ENCODE measurements around the gene HNRNPA3.

DNA sequence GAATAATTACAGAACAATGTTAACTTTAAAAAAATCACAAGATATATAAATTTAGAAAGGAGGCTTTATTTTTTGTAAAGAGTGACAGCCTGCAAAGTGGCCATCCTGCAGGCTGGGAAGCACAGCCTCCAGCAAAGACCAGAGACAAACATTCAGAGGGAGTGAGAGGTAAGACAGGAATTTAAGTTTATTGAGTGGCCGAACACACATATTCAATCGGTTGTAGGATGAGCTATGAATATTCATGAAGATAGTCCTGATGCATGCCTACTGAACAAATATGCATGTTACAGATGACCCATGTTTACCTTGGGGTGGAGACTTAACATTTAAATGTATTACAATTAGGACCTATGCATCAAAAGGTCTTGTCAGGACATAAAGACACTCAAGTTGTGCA lies 33.4 kb upstream of the HNRNPA3 start:
- TF ChIP-seq, protein P1, sequence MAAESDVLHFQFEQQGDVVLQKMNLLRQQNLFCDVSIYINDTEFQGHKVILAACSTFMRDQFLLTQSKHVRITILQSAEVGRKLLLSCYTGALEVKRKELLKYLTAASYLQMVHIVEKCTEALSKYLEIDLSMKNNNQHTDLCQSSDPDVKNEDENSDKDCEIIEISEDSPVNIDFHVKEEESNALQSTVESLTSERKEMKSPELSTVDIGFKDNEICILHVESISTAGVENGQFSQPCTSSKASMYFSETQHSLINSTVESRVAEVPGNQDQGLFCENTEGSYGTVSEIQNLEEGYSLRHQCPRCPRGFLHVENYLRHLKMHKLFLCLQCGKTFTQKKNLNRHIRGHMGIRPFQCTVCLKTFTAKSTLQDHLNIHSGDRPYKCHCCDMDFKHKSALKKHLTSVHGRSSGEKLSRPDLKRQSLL (tag by site-specific recombination; IDR thresholded peaks at IDR 0.05): no peak
- TF ChIP-seq ZFP41 (tag by site-specific recombination; IDR thresholded peaks at IDR 0.05; ENCODE audit: borderline replicate concordance) (no peak), MZF1 (tag by site-specific recombination; IDR thresholded peaks at IDR 0.05; ENCODE audit: borderline replicate concordance) (no peak), ZNF175 (tag by site-specific recombination; IDR thresholded peaks at IDR 0.05) (no peak), OVOL3 (tag by site-specific recombination; IDR thresholded peaks at IDR 0.05) (no peak), SALL2 (tag by site-specific recombination; IDR thresholded peaks at IDR 0.05; ENCODE audit: borderline replicate concordance) (no peak), ZBTB21 (tag by site-specific recombination; IDR thresholded peaks at IDR 0.05) (no peak), ZNF24 (tag by site-specific recombination; IDR thresholded peaks at IDR 0.05) (no peak)
- TF ChIP-seq, protein P2, sequence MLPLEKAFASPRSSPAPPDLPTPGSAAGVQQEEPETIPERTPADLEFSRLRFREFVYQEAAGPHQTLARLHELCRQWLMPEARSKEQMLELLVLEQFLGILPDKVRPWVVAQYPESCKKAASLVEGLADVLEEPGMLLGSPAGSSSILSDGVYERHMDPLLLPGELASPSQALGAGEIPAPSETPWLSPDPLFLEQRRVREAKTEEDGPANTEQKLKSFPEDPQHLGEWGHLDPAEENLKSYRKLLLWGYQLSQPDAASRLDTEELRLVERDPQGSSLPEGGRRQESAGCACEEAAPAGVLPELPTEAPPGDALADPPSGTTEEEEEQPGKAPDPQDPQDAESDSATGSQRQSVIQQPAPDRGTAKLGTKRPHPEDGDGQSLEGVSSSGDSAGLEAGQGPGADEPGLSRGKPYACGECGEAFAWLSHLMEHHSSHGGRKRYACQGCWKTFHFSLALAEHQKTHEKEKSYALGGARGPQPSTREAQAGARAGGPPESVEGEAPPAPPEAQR (tag by site-specific recombination; IDR thresholded peaks at IDR 0.05): no peak
- TF ChIP-seq, protein P3, sequence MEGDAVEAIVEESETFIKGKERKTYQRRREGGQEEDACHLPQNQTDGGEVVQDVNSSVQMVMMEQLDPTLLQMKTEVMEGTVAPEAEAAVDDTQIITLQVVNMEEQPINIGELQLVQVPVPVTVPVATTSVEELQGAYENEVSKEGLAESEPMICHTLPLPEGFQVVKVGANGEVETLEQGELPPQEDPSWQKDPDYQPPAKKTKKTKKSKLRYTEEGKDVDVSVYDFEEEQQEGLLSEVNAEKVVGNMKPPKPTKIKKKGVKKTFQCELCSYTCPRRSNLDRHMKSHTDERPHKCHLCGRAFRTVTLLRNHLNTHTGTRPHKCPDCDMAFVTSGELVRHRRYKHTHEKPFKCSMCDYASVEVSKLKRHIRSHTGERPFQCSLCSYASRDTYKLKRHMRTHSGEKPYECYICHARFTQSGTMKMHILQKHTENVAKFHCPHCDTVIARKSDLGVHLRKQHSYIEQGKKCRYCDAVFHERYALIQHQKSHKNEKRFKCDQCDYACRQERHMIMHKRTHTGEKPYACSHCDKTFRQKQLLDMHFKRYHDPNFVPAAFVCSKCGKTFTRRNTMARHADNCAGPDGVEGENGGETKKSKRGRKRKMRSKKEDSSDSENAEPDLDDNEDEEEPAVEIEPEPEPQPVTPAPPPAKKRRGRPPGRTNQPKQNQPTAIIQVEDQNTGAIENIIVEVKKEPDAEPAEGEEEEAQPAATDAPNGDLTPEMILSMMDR (tag by site-specific recombination; IDR thresholded peaks at IDR 0.05): no peak
- TF ChIP-seq, protein P4, sequence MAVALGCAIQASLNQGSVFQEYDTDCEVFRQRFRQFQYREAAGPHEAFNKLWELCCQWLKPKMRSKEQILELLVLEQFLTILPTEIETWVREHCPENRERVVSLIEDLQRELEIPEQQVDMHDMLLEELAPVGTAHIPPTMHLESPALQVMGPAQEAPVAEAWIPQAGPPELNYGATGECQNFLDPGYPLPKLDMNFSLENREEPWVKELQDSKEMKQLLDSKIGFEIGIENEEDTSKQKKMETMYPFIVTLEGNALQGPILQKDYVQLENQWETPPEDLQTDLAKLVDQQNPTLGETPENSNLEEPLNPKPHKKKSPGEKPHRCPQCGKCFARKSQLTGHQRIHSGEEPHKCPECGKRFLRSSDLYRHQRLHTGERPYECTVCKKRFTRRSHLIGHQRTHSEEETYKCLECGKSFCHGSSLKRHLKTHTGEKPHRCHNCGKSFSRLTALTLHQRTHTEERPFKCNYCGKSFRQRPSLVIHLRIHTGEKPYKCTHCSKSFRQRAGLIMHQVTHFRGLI (tag by site-specific recombination; IDR thresholded peaks at IDR 0.05): no peak
- TF ChIP-seq, protein P5, sequence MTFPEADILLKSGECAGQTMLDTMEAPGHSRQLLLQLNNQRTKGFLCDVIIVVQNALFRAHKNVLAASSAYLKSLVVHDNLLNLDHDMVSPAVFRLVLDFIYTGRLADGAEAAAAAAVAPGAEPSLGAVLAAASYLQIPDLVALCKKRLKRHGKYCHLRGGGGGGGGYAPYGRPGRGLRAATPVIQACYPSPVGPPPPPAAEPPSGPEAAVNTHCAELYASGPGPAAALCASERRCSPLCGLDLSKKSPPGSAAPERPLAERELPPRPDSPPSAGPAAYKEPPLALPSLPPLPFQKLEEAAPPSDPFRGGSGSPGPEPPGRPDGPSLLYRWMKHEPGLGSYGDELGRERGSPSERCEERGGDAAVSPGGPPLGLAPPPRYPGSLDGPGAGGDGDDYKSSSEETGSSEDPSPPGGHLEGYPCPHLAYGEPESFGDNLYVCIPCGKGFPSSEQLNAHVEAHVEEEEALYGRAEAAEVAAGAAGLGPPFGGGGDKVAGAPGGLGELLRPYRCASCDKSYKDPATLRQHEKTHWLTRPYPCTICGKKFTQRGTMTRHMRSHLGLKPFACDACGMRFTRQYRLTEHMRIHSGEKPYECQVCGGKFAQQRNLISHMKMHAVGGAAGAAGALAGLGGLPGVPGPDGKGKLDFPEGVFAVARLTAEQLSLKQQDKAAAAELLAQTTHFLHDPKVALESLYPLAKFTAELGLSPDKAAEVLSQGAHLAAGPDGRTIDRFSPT (tag by site-specific recombination; IDR thresholded peaks at IDR 0.05): no peak
- TF ChIP-seq, protein P6, sequence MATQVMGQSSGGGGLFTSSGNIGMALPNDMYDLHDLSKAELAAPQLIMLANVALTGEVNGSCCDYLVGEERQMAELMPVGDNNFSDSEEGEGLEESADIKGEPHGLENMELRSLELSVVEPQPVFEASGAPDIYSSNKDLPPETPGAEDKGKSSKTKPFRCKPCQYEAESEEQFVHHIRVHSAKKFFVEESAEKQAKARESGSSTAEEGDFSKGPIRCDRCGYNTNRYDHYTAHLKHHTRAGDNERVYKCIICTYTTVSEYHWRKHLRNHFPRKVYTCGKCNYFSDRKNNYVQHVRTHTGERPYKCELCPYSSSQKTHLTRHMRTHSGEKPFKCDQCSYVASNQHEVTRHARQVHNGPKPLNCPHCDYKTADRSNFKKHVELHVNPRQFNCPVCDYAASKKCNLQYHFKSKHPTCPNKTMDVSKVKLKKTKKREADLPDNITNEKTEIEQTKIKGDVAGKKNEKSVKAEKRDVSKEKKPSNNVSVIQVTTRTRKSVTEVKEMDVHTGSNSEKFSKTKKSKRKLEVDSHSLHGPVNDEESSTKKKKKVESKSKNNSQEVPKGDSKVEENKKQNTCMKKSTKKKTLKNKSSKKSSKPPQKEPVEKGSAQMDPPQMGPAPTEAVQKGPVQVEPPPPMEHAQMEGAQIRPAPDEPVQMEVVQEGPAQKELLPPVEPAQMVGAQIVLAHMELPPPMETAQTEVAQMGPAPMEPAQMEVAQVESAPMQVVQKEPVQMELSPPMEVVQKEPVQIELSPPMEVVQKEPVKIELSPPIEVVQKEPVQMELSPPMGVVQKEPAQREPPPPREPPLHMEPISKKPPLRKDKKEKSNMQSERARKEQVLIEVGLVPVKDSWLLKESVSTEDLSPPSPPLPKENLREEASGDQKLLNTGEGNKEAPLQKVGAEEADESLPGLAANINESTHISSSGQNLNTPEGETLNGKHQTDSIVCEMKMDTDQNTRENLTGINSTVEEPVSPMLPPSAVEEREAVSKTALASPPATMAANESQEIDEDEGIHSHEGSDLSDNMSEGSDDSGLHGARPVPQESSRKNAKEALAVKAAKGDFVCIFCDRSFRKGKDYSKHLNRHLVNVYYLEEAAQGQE (tag by site-specific recombination; IDR thresholded peaks at IDR 0.05): no peak
